Panc1 (cell line): ENCODE results near the gene ZNF414.

ENCODE experiments used
- CTCF ChIP-seq: fragments of 450-650 bp; IDR thresholded peaks from 2 replicates; pipeline ENCODE4 v1.5.1; 2017; ENCODE audit warnings: mild to moderate bottlenecking
- POLR2AphosphoS5 ChIP-seq: IDR thresholded peaks from 2 replicates; pipeline ENCODE4 v1.6.1; 2012; ENCODE audit warnings: mild to moderate bottlenecking, low read depth, low read length, moderate library complexity
- REST ChIP-seq, 2 experiments: IDR thresholded peaks; 2 replicates each; pipeline ENCODE4 v1.6.1; 2011 to 2012; ENCODE audit warnings: low read depth in 2 of 2, control low read depth in 1 of 2, low read length in 1 of 2, mild to moderate bottlenecking in 1 of 2, moderate library complexity in 1 of 2; ENCODE audit not compliant: insufficient read depth in 1 of 2
- SIN3A ChIP-seq: IDR thresholded peaks from 2 replicates; pipeline ENCODE4 v1.6.1; 2012; ENCODE audit warnings: low read depth, mild to moderate bottlenecking, low read length, moderate library complexity, borderline replicate concordance; ENCODE audit not compliant: insufficient read depth
- TCF7L2 ChIP-seq: IDR thresholded peaks from 2 replicates; pipeline ENCODE4 v1.6.1; 2011; ENCODE audit warnings: mild to moderate bottlenecking, low read depth, low read length, inconsistent platforms

- TF ChIP-seq CTCF (no peak), POLR2AphosphoS5 (no peak), REST (IDR thresholded peaks at IDR 0.05; ENCODE audit: insufficient read depth in 1 of 2, low read depth in 2 of 2, low read length in 1 of 2) (no peak), SIN3A (no peak), TCF7L2 (no peak)
Observed at GRCh38 chr19:8545743-8546142, 31.8 kb upstream of the ZNF414 start.
